GM19468 (cell line): Measurements from ENCODE around the gene FAM43A.

Experiments used
- ATAC-seq: cut with Tn5 transposase; IDR thresholded peaks from one replicate; pipeline ENCODE4 v1.9.1; 2021; ENCODE audit warnings: mild to moderate bottlenecking, moderate library complexity, moderate number of reproducible peaks; ENCODE audit not compliant: unreplicated experiment; ENCODE audit errors: extremely low read depth

Gene FAM43A

GRCh38 chr3:194702545-194702944 lies 16.9 kb downstream of the FAM43A start:
- ATAC-seq: no peak

DNA sequence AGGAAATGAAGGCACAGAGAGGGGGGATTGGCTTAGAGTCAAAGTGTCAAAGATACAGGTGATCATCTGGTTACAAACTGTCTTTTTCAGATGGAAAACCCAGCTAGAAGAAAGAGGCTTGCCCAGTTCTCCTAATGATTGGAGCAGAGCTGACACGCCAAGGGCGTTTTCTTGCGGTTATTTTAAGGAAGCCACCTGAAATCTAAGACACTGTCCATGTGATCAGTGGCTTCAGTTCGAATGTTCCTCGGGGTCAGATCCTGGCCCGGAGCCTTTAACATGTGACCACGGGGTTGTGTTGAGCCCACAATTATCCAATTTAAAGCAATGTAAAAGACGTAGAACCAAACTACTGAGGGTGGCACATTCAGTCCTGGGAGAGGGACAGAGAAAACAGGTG lies 19.5 kb downstream of the FAM43A start:
- ATAC-seq: no peak

GRCh38 chr3:194705761-194706160 lies 20.1 kb downstream of the FAM43A start:
- ATAC-seq: no peak

- no peak for ATAC-seq
Measured at GRCh38 chr3:194707147-194707540, 21.5 kb downstream of the FAM43A start.

DNA sequence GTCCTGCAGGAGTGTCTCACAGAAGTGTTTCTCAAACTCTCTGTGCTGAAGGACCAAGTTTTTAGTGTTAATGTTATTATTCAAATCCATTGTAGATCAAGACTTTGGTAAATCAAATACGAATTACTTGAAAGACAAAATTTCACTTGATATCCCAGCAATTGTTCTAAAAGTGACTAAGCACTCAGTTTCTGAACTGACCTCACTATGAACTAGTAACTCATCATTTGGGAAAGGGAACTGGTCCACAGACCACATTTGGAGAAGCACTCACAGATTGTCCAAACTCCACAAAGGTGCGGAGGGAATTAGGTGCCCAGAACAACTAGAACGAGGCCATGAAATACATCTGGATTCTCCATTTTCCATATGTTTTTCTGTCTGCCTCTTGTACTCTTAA lies 25.6 kb downstream of the FAM43A start:
- ATAC-seq: no peak

GRCh38 chr3:194711913-194712312 lies 26.2 kb downstream of the FAM43A start:
- no peak for ATAC-seq

- no peak for ATAC-seq
Measured at GRCh38 chr3:194713299-194714136, 27.8 kb downstream of the FAM43A start.

- ATAC-seq: no peak
Measured at GRCh38 chr3:194714137-194714455, 28.4 kb downstream of the FAM43A start.

DNA sequence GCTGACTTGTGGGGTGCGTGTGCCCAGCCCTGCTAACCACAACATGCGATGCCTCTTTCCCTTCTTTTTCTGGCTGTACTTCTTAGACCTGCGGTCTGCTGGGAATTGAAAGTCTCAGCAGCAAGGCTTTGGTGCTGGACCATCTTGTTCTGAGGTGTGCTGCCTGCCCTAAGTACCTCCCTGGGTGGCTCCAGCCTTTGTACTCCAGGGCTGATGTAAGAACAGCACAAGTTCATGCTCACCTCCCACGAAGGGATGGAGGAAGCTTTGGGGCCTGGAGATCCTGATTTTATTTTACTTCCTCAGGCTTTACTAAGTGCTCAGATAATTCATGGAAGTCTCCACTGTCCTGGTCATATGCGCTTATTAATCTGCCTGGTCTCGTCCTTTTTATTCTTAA lies 28.9 kb downstream of the FAM43A start:
- no peak for ATAC-seq

DNA sequence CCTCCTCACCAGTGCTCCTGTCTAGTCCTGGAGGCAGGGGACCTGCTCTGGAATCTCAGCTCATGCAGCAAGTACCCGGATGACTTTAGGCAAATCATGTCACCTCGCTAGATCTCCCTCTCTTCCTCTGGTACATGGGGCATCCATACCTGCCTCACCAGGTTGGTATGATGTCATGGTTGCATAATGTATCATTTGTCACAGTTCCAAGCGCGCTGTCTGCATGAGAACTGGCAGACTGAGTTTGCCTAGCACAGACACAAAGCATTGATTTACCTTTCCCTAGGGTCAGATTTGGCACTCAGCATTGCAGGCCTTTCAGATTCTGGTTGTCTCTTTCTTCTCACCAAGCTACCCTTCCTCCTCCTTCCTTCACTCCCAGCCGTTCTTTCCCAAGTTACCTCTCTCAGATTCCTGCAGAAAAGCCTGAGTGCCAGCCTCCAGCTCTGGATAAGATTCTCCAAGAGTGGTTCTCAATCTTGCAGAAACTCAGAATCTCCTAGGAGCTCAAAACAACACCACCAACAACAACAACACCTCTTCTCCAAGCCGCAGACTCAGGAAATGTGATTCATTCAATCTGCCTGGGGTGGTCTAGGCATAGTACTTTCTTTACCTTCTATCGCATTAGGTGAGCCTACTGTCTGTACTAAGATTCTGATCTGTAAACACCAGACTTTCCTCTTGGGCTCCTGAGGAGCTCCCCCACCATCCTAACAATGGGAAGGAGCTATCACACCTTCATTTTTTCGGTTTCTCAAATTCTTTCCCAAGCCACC lies 29.5 kb downstream of the FAM43A start:
- no peak for ATAC-seq

- ATAC-seq: no peak
Measured at GRCh38 chr3:194718079-194718478, 32.4 kb downstream of the FAM43A start.

DNA sequence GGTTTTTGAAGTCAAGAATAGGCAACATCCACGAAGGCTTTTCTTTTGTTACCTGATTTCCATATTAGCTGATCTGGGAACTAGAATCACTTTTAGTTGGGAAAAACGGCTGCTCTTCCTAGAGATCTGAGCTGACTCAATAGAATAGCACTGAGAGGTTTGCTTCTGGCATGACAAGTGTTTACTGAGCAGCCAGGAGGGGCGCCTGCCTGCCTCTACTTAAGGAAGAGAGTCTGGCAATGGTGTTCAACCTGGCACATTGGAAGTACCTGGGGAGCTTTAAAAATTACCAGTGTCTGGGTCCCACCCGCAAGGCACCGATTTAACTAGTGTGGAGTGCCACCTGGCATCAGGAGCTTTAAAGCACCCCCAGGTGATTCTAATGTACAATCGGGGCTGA lies 34.4 kb downstream of the FAM43A start:
- no peak for ATAC-seq

- no peak for ATAC-seq
Measured at GRCh38 chr3:194723846-194724618, 38.3 kb downstream of the FAM43A start.

- ATAC-seq: no peak
Measured at GRCh38 chr3:194725346-194725745, 39.7 kb downstream of the FAM43A start.

GRCh38 chr3:194727435-194728128 lies 41.9 kb downstream of the FAM43A start:
- no peak for ATAC-seq

- ATAC-seq: no peak
Measured at GRCh38 chr3:194728986-194729385, 43.3 kb downstream of the FAM43A start.

- no peak for ATAC-seq
Measured at GRCh38 chr3:194730365-194730764, 44.7 kb downstream of the FAM43A start.

DNA sequence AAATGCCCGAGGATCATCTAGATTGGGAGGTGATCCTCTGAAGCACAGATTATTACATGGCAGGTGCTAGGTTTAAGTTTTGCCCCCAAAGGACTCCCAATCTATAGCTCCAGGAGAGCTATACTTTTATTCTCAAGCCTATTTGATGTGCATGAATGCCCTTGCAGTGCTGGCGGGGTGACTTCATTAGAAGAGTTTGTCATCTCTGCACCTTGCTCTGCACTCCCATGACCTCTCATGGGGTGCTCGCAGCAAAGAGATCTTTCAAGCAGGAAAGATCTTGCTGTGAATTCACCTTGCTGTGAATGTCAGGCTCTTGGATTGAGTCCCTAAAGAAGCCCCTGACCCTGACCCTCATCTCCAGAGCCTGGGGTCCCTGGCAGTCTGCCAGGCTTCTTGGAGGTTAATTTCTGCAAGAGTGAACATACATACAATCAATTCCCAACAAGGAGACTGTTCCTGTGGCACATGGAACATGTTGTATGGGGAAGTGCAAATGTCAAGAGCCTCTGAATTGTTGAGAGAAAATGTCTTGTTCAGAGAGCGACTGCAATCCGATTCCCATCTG lies 45.9 kb downstream of the FAM43A start:
- no peak for ATAC-seq

GRCh38 chr3:194732617-194733016 lies 46.9 kb downstream of the FAM43A start:
- ATAC-seq: no peak

GRCh38 chr3:194736277-194736895 lies 50.7 kb downstream of the FAM43A start:
- ATAC-seq: no peak
